ENCODE data around the gene TANGO2.

- TF ChIP-seq POLR2A (IDR thresholded peaks at IDR 0.05) (no peak), CTCF (IDR thresholded peaks at IDR 0.05) (no peak)
Measured at GRCh38 chr22:20086101-20086599, 65.2 kb downstream of the TANGO2 start.

All from body of pancreas (tissue), 4 donors.